NB4 (cell line): Measurements from ENCODE around the gene TBX3.

Experiments used
- DNase-seq: peaks from one replicate; pipeline ENCODE4 v3.0.0; 2010; ENCODE audit warnings: low read depth
- H3K4me3 ChIP-seq: one replicate; pipeline ENCODE4 v1.5.1; 2011; ENCODE audit warnings: mild to moderate bottlenecking, low read depth, low read length, moderate library complexity
- CTCF ChIP-seq: IDR thresholded peaks from one replicate; pipeline ENCODE4 v1.5.1; 2012; ENCODE audit warnings: low read depth, low read length
- MAX ChIP-seq: IDR thresholded peaks from 2 replicates; pipeline ENCODE4 v1.6.1; 2011; ENCODE audit warnings: low read depth, low read length
- MYC ChIP-seq: IDR thresholded peaks from 2 replicates; pipeline ENCODE4 v1.6.1; 2011; ENCODE audit warnings: low read depth, low read length
- POLR2A ChIP-seq: IDR thresholded peaks from 2 replicates; pipeline ENCODE4 v1.6.1; 2011; ENCODE audit warnings: mild to moderate bottlenecking; ENCODE audit not compliant: insufficient read length; ENCODE audit errors: extremely low read depth

Gene TBX3

GRCh38 chr12:114657597-114657920 is 26.4 kb downstream of the TBX3 start:
- no peak overlapping the region for H3K4me3 ChIP-seq
- no peak for DNase-seq
- TF ChIP-seq MYC (no peak), CTCF (no peak), POLR2A (no peak), MAX (no peak)

DNA sequence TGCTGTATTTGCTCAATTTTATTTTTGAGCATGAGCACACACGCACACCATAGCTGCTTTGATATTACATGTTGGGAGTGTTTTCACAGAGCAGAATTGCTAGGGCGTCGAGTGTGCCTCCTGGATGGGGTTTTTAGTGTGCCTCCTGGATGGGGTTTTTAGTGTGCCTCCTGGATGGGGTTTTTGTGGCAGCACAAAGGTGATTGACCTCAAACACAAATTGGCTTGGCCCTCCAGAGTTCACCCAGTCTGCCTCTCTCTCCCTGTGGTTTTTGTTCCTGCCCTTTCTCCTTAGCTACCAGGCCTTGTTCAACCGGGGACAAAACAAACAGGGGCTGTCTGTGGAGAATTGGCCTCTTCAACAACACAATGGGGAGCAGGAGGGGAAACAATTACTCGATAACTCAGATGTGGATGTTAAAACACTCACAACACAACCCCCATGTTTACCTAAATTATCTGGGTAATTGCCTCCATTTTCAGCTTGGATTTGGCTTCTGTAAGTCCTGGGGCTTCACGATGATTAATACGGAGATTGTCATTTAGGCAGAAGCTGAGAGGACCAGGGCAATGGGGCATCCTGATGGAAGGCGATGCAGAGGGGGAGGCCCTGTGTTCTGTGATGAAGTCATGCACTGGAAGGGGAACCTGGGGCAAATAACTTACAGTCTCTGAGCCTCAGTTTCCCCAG is 26.9 kb downstream of the TBX3 start:
- no peak for TF ChIP-seq MAX
- TF ChIP-seq POLR2A = no peak
- no peak for TF ChIP-seq MYC
- no peak for TF ChIP-seq CTCF
- no peak for DNase-seq

DNA sequence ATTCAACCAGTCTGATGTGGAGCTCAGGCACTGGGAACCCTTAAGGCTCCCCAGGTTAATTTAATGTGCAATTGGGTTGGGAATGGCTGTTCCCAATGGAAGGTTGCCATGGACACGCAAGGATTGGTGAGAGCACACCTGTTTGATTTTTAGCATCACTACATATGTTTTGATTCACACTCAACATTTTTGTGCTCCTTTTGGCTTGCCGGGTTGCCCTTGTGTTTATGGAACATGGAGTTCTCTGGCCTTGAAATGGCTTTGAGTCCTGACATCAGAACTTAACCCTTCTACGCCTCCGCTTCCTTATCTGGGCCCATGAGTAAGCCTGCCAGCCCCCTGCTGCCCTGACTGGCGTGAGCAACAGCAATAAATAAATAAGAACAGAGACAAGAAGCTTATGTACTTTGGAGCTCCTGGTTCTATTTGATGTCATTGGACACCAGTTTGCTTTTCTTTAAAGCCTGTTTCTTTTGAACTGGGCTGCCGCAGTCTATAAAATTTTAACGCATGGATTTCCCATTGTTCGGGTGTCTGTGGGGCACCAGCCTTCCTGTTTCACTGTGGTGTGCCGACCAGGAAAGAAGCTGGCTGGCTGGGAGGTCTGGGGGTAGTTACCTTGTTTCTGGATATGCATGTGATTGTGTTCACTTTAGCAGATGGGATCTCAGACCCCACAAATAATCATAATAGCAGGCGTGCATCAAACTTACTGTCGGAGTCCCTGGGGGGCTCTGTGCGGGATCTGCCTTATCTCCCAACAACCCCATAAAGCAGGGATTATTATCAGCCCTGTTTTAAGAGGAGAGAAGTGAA is 27.8 kb downstream of the TBX3 start:
- no peak for DNase-seq

More for the DNA sequence above, 26.9 kb downstream of the TBX3 start:
- H3K4me3 ChIP-seq = no peak overlapping the region

DNA sequence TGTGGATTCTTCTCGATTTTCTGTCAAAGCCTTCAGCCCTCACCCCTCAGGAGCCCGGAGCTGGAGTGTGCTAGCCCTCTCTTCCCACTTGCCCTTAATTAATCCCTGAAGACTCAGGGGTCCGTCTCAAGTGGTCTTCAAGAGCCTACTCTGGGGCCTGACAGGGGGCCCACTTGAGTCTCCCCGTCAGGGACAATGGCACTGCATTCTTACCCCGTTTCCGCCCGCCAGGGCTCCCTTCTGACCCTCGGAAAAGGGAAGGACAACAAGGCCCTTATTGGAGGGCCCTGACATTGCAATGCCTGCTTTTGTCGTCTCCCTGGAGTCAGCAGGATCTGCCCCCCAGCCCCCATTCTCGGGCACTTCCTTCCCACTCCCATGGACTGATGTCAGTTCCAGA is 34.4 kb downstream of the TBX3 start:
- DNase-seq = no peak
- TF ChIP-seq POLR2A (no peak), CTCF (no peak), MYC (no peak), MAX (no peak)
- H3K4me3 ChIP-seq = no peak overlapping the region

More for the DNA sequence above, 27.8 kb downstream of the TBX3 start:
- H3K4me3 ChIP-seq = no peak overlapping the region
- no peak for TF ChIP-seq MAX
- no peak for TF ChIP-seq MYC
- no peak for TF ChIP-seq CTCF

DNA sequence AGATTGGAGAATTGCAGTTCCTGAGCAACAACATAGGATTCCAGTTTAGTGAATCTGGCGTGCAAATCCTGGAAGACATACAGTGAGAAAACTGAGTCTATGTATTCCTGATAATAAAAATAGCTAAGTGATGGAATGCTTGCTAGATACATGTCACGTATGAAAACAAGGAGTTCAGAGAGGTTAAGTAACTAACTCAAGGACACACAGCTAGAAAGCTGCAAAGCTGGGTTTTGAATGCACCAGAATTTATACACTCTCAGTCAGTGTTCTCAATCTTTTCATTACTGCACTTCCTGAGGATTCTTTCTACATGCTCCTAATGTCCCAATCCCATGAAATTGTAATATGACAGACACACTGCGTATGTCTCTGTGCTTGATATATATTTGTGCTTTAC is 35.3 kb downstream of the TBX3 start:
- no peak for DNase-seq
- no peak for TF ChIP-seq POLR2A
- TF ChIP-seq MAX = no peak
- TF ChIP-seq MYC = no peak
- no peak for TF ChIP-seq CTCF
- no peak overlapping the region for H3K4me3 ChIP-seq
